Neural progenitor cell (in vitro differentiated cells): ENCODE data around the gene HSPA1A. TPM values are rescaled to one million over a fixed set of nuclear protein-coding genes. Genes with fewer than 3 reads are reported as not detected.
A peak's percentile ranks its signal among the peaks of the same experiment; 100 is the strongest.
"Not testable (repeated sequence)": the region's sequence is repeated elsewhere in the genome, so short reads cannot be mapped to it uniquely, and the experiment has no call there.

Experiments used
- DNase-seq: peaks from one replicate; pipeline ENCODE4 v3.0.0-alpha.2; 2016; ENCODE audit warnings: low spot score
- H2AFZ ChIP-seq: fragments of 200-600 bp; sonication (generic); replicated peaks from 2 replicates; pipeline ENCODE4 v1.6.1; 2016; ENCODE audit warnings: antibody characterized with exemption
- H3F3A ChIP-seq: fragments of 200-600 bp; sonication (generic); 2 replicates; pipeline ENCODE4 v1.6.1; 2016; ENCODE audit warnings: antibody characterized with exemption, low read depth
- H3K27ac ChIP-seq: fragments of 200-600 bp; sonication (generic); 2 replicates; pipeline ENCODE4 v1.5.1; 2016; ENCODE audit warnings: mild to moderate bottlenecking
- H3K27me3 ChIP-seq: fragments of 200-600 bp; sonication (generic); 2 replicates; pipeline ENCODE4 v1.6.1; 2016; ENCODE audit warnings: mild to moderate bottlenecking, moderate library complexity
- H3K36me3 ChIP-seq: fragments of 200-600 bp; sonication (generic); 2 replicates; pipeline ENCODE4 v1.5.1; 2016
- H3K4me1 ChIP-seq: fragments of 200-600 bp; sonication (generic); 2 replicates; pipeline ENCODE4 v1.6.1; 2016; ENCODE audit warnings: mixed run types
- H3K4me2 ChIP-seq: fragments of 200-600 bp; sonication (generic); 2 replicates; pipeline ENCODE4 v1.6.1; 2016
- H3K4me3 ChIP-seq: fragments of 200-600 bp; sonication (generic); 2 replicates; pipeline ENCODE4 v1.5.1; 2016
- H3K79me2 ChIP-seq: fragments of 200-600 bp; sonication (generic); 2 replicates; pipeline ENCODE4 v1.6.1; 2016; ENCODE audit warnings: low read depth
- H3K9ac ChIP-seq: fragments of 200-600 bp; sonication (generic); 2 replicates; pipeline ENCODE4 v1.6.1; 2016
- H3K9me3 ChIP-seq: fragments of 200-600 bp; sonication (generic); 2 replicates; pipeline ENCODE4 v1.5.1; 2016; ENCODE audit warnings: low read depth
- H4K20me1 ChIP-seq: fragments of 200-600 bp; sonication (generic); 2 replicates; pipeline ENCODE4 v1.6.1; 2016; ENCODE audit warnings: low read depth
- H3K27ac Mint-ChIP-seq: 3 replicates; pipeline ENCODE4 v1.8.0; 2021; ENCODE audit warnings: mixed read lengths
- H3K27me3 Mint-ChIP-seq: 2 replicates; pipeline ENCODE4 v1.8.0; 2022; ENCODE audit warnings: low read depth, mild to moderate bottlenecking, inconsistent platforms, moderate library complexity, mixed read lengths; ENCODE audit not compliant: insufficient read depth
- H3K36me3 Mint-ChIP-seq: 3 replicates; pipeline ENCODE4 v1.8.0; 2021; ENCODE audit warnings: mixed read lengths
- H3K4me1 Mint-ChIP-seq: 3 replicates; pipeline ENCODE4 v1.8.0; 2021; ENCODE audit warnings: mixed read lengths
- H3K4me3 Mint-ChIP-seq: 3 replicates; pipeline ENCODE4 v1.8.0; 2021; ENCODE audit warnings: mild to moderate bottlenecking, moderate library complexity, mixed read lengths
- H3K9me3 Mint-ChIP-seq: 3 replicates; pipeline ENCODE4 v1.8.0; 2020; ENCODE audit warnings: mixed read lengths
- EZH2 ChIP-seq: fragments of 200-600 bp; sonication (generic); IDR thresholded peaks from 2 replicates; pipeline ENCODE4 v1.6.1; 2017; ENCODE audit warnings: antibody characterized with exemption, mild to moderate bottlenecking, moderate library complexity
- EZH2phosphoT487 ChIP-seq: fragments of 200-600 bp; sonication (generic); IDR thresholded peaks from 2 replicates; pipeline ENCODE4 v1.6.1; 2017; ENCODE audit warnings: antibody characterized with exemption
- total RNA-seq: library from RNA; depleted of rRNA; stranded (reverse); fragments of >200 nt; gene quantifications from 2 replicates; pipeline ENCODE4 v1.2.3, GENCODE V29; 2015; ENCODE audit warnings: low replicate concordance
- TF ChIP-seq, protein P1 (sequence below): fragments of 200-600 bp; sonication (generic); IDR thresholded peaks from 2 replicates; pipeline ENCODE4 v1.5.1; 2017; ENCODE audit warnings: antibody characterized with exemption, mild to moderate bottlenecking

Gene HSPA1A
- total RNA-seq, 1 donor from 2014 or later, result 36.0 TPM

GRCh38 chr6:31821301-31822035, 6.1 kb downstream of the HSPA1A start:
- peak overlapping the region; percentile 78 for H3K4me2 ChIP-seq

DNA sequence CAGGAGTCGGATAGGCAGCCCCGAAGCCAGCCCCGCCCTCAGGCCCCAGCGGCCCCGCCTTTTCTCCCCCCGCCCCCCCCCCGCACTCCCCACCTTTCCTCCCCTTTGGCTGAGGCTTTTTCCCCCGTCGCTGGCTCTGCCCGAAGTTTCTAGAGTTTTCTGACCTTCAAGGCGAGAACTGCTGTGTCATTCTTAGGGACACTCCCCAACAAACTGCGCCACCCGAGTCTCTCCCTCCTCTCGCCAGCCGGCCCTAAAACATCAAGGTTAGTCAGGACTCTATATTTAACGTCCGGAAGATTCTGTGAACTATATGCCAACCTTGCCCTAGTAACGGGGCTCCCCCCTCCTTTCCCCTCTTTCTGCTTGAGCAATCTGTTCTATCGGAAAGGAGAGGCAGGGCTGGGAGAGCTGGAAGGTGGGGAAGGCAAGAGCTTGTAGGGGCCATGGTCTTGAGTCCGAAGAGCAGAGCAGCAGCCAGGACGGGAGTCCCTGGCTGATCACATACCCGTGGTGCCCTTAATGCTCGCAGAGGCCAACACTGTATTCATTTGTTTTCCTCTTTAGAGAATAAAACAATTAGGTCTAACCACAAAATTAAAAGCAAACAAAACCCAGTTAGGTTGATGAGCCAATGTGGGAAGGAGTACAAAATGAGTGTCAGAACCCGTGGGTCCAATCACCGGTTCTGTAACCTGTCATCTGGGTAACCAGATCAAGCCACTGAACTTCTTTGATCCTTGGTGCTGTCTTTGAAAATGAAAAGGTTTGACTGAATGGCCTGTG, 6.9 kb downstream of the HSPA1A start:
- peaks cover 2% of the 10 kb centered on the region for H3K27me3 Mint-ChIP-seq
- Histone ChIP-seq H3F3A (peaks cover 72% of the 10 kb centered on the region), H3K27ac (no peak overlapping the region), H3K4me3 (peak overlapping the region; percentile 64), H2AFZ (peak overlapping the region; percentile 93), H4K20me1 (no peaks in the 10 kb centered on the region), H3K79me2 (peaks cover 11% of the 10 kb centered on the region), H3K27me3 (no peaks in the 10 kb centered on the region), H3K9ac (no peak overlapping the region), H3K36me3 (no peaks in the 10 kb centered on the region), H3K4me2 (peak overlapping the region; percentile 78), H3K9me3 (no peaks in the 10 kb centered on the region), H3K4me1 (peaks cover 15% of the 10 kb centered on the region)
- H3K4me1 Mint-ChIP-seq, result peaks cover 46% of the 10 kb centered on the region
- peak overlapping the region; percentile 96 for H3K27ac Mint-ChIP-seq
- H3K9me3 Mint-ChIP-seq, result peaks cover 12% of the 10 kb centered on the region
- peak overlapping the region; percentile 89 for H3K4me3 Mint-ChIP-seq
- TF ChIP-seq, protein P1, sequence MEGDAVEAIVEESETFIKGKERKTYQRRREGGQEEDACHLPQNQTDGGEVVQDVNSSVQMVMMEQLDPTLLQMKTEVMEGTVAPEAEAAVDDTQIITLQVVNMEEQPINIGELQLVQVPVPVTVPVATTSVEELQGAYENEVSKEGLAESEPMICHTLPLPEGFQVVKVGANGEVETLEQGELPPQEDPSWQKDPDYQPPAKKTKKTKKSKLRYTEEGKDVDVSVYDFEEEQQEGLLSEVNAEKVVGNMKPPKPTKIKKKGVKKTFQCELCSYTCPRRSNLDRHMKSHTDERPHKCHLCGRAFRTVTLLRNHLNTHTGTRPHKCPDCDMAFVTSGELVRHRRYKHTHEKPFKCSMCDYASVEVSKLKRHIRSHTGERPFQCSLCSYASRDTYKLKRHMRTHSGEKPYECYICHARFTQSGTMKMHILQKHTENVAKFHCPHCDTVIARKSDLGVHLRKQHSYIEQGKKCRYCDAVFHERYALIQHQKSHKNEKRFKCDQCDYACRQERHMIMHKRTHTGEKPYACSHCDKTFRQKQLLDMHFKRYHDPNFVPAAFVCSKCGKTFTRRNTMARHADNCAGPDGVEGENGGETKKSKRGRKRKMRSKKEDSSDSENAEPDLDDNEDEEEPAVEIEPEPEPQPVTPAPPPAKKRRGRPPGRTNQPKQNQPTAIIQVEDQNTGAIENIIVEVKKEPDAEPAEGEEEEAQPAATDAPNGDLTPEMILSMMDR, result no peak
- TF ChIP-seq EZH2 (no peak), EZH2phosphoT487 (no peak)
- DNase-seq, result peak; percentile 67
- peaks cover 4% of the 10 kb centered on the region for H3K36me3 Mint-ChIP-seq

More at GRCh38 chr6:31821301-31822035, 6.1 kb downstream of the HSPA1A start:
- peak; percentile 74 for DNase-seq
- peaks cover 9% of the 10 kb centered on the region for H3K4me1 ChIP-seq
- peaks cover 11% of the 10 kb centered on the region for H3K79me2 ChIP-seq
- H3K4me3 ChIP-seq, result peak overlapping the region; percentile 64
- TF ChIP-seq, protein P1, result no peak
- TF ChIP-seq EZH2phosphoT487, result no peak
- no peak for TF ChIP-seq EZH2
- Mint-ChIP-seq H3K4me3 (peak overlapping the region; percentile 89), H3K9me3 (peaks cover 12% of the 10 kb centered on the region), H3K27me3 (peaks cover 2% of the 10 kb centered on the region), H3K27ac (peak overlapping the region; percentile 94), H3K36me3 (peaks cover 4% of the 10 kb centered on the region), H3K4me1 (peaks cover 38% of the 10 kb centered on the region)
- no peaks in the 10 kb centered on the region for H4K20me1 ChIP-seq
- no peaks in the 10 kb centered on the region for H3K9me3 ChIP-seq
- peak overlapping the region; percentile 93 for H2AFZ ChIP-seq
- no peak overlapping the region for H3K9ac ChIP-seq
- H3K36me3 ChIP-seq, result no peaks in the 10 kb centered on the region
- H3F3A ChIP-seq, result peaks cover 66% of the 10 kb centered on the region
- H3K27me3 ChIP-seq, result no peaks in the 10 kb centered on the region
- no peak overlapping the region for H3K27ac ChIP-seq

GRCh38 chr6:31823592-31824196, 8.4 kb downstream of the HSPA1A start:
- not testable (repeated sequence) for H3K27ac ChIP-seq, DNase-seq, H3K9ac ChIP-seq, H4K20me1 ChIP-seq, H3K27me3 Mint-ChIP-seq, H3K27me3 ChIP-seq, H3K36me3 Mint-ChIP-seq, H3K36me3 ChIP-seq, H3K9me3 ChIP-seq, H3K9me3 Mint-ChIP-seq, H3K4me2 ChIP-seq, H2AFZ ChIP-seq, H3K79me2 ChIP-seq, H3K4me1 ChIP-seq, H3K4me3 ChIP-seq
- H3F3A ChIP-seq, result peaks cover 62% of the 10 kb centered on the region
- Mint-ChIP-seq H3K4me1 (peaks cover 43% of the 10 kb centered on the region), H3K4me3 (peak overlapping the region; percentile 63), H3K27ac (peak overlapping the region; percentile 78)
